Ishikawa (cell line): ENCODE results near the gene TXNRD1.

Source experiments
- FOXM1 ChIP-seq: IDR thresholded peaks from 2 replicates; pipeline ENCODE4 v1.6.1; 2012; ENCODE audit warnings: low read depth, borderline replicate concordance
- TF ChIP-seq, protein P1 (sequence below): IDR thresholded peaks from 2 replicates; pipeline ENCODE4 v1.6.1; 2012; ENCODE audit warnings: low read depth, mild to moderate bottlenecking

DNA sequence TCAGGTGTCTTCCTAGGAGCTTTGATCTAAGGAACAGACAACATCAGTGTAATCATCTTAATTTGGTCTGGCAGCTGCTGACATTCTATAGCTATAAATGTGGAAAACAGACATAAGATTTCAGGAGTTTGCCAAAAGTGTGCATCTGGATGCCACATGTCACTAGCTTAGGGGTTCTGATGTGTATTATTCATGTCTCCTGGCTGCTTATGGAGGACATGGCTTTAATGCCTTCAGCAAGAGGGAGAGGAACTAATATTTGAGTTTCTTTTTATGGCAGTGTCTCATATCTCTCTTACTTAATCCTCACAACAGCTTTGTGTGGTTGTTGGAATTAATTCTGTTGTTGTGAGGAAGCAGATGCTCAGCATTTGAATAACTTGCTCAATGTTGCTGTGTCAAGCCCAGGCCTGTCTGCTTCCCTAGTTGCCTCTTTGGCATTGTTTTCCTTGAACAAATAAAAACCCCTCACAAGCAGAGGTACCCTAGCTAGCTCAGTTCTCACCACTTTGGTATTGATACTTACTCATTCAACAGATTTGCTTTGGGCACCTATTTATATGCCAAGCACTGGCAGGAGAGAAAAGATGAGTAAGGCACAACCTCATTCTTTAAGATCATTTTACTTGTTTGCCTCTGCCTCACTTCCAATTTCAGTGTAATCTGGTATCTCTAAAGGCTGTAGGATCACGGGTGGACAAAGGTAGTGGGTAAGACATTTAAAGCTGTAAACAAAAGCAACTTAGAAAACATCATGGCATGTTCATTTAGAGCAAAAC is 48.2 kb downstream of the TXNRD1 start:
- TF ChIP-seq, protein P1, sequence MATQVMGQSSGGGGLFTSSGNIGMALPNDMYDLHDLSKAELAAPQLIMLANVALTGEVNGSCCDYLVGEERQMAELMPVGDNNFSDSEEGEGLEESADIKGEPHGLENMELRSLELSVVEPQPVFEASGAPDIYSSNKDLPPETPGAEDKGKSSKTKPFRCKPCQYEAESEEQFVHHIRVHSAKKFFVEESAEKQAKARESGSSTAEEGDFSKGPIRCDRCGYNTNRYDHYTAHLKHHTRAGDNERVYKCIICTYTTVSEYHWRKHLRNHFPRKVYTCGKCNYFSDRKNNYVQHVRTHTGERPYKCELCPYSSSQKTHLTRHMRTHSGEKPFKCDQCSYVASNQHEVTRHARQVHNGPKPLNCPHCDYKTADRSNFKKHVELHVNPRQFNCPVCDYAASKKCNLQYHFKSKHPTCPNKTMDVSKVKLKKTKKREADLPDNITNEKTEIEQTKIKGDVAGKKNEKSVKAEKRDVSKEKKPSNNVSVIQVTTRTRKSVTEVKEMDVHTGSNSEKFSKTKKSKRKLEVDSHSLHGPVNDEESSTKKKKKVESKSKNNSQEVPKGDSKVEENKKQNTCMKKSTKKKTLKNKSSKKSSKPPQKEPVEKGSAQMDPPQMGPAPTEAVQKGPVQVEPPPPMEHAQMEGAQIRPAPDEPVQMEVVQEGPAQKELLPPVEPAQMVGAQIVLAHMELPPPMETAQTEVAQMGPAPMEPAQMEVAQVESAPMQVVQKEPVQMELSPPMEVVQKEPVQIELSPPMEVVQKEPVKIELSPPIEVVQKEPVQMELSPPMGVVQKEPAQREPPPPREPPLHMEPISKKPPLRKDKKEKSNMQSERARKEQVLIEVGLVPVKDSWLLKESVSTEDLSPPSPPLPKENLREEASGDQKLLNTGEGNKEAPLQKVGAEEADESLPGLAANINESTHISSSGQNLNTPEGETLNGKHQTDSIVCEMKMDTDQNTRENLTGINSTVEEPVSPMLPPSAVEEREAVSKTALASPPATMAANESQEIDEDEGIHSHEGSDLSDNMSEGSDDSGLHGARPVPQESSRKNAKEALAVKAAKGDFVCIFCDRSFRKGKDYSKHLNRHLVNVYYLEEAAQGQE, result no peak
- TF ChIP-seq FOXM1, result no peak
